Smooth muscle cell (in vitro differentiated cells): ENCODE results near the gene PPFIBP1. TPM values are rescaled to one million over a fixed set of nuclear protein-coding genes. Genes with fewer than 3 reads are reported as not detected.

Experiments
- DNase-seq: peaks from one replicate; lab custom pipeline; 2025; ENCODE audit not compliant: unreplicated experiment; lab: John Stamatoyannopoulos, UW
- H2AFZ ChIP-seq: fragments of 200-600 bp; sonication (generic); 2 replicates; pipeline ENCODE4 v1.6.0; 2016; ENCODE audit warnings: antibody characterized with exemption, low read depth, mild to moderate bottlenecking
- H3F3A ChIP-seq: fragments of 200-600 bp; sonication (generic); 2 replicates; pipeline ENCODE4 v1.6.0; 2017; ENCODE audit warnings: antibody characterized with exemption, low read depth
- H3K27ac ChIP-seq: fragments of 200-600 bp; sonication (generic); 2 replicates; pipeline ENCODE4 v1.5.1; 2016; ENCODE audit warnings: low read depth, mild to moderate bottlenecking
- H3K27me3 ChIP-seq: fragments of 200-600 bp; sonication (generic); 2 replicates; pipeline ENCODE4 v1.6.1; 2016; ENCODE audit warnings: low read depth, mild to moderate bottlenecking
- H3K36me3 ChIP-seq: fragments of 200-600 bp; sonication (generic); 2 replicates; pipeline ENCODE4 v1.5.1; 2016; ENCODE audit warnings: low read depth
- H3K4me1 ChIP-seq: fragments of 200-600 bp; sonication (generic); 2 replicates; pipeline ENCODE4 v1.5.1; 2016; ENCODE audit warnings: low read depth
- H3K4me2 ChIP-seq: fragments of 200-600 bp; sonication (generic); 2 replicates; pipeline ENCODE4 v1.6.0; 2016; ENCODE audit warnings: mild to moderate bottlenecking
- H3K4me3 ChIP-seq: fragments of 200-600 bp; sonication (generic); 2 replicates; pipeline ENCODE4 v1.5.1; 2016; ENCODE audit warnings: mild to moderate bottlenecking
- H3K79me2 ChIP-seq: fragments of 200-600 bp; sonication (generic); 2 replicates; pipeline ENCODE4 v1.6.0; 2016; ENCODE audit warnings: low read depth, mild to moderate bottlenecking
- H3K9ac ChIP-seq: fragments of 200-600 bp; sonication (generic); 2 replicates; pipeline ENCODE4 v1.6.0; 2016; ENCODE audit warnings: low read depth
- H3K9me3 ChIP-seq: fragments of 200-600 bp; sonication (generic); replicated peaks from 2 replicates; pipeline ENCODE4 v1.5.1; 2016; ENCODE audit warnings: low read depth
- H4K20me1 ChIP-seq: fragments of 200-600 bp; sonication (generic); 2 replicates; pipeline ENCODE4 v1.6.0; 2016; ENCODE audit warnings: low read depth
- CTCF ChIP-seq: fragments of 200-600 bp; sonication (generic); IDR thresholded peaks from 2 replicates; pipeline ENCODE4 v1.5.1; 2017; ENCODE audit warnings: borderline replicate concordance, mild to moderate bottlenecking, antibody characterized with exemption; ENCODE audit not compliant: insufficient read depth, poor library complexity, severe bottlenecking
- WGBS: methylation state at CpG from one replicate; pipeline ENCODE4 v1.1.7; 2016; ENCODE audit warnings: low lambda C conversion rate; 5-methylcytosine and 5-hydroxymethylcytosine counted together
- polyA plus RNA-seq: library from polyadenylated mRNA; unstranded; fragments of >200 nt; fragmentation: Nextera tagmentation; extraction: Ambion mirVana; gene quantifications from 2 replicates; pipeline ENCODE4 v1.2.1, GENCODE V29; 2016
- total RNA-seq: library from RNA; depleted of rRNA; stranded (reverse); fragments of >200 nt; gene quantifications from 2 replicates; pipeline ENCODE4 v1.2.3, GENCODE V29; 2014

PPFIBP1 gene
- total and polyA plus RNA-seq, 2 experiments from 2014 or later, result 45.7 to 150 TPM

GRCh38 chr12:27528788-27529187 lies 4.8 kb downstream of the PPFIBP1 start:
- no peak for DNase-seq
- no peak for TF ChIP-seq CTCF
- Histone ChIP-seq H3K27me3 (no peaks in the 10 kb centered on the region), H3K4me1 (peaks cover 18% of the 10 kb centered on the region), H3K4me2 (no peak overlapping the region), H3K9ac (no peak overlapping the region), H3F3A (no peaks in the 10 kb centered on the region), H3K4me3 (no peak overlapping the region), H2AFZ (no peak overlapping the region), H3K36me3 (no peaks in the 10 kb centered on the region), H3K27ac (no peak overlapping the region), H3K79me2 (peaks cover 97% of the 10 kb centered on the region), H4K20me1 (peaks cover 90% of the 10 kb centered on the region), H3K9me3 (no peaks in the 10 kb centered on the region)
- WGBS, result 93% methylated on average over 3 of the region's 3 CpGs

GRCh38 chr12:27530157-27530922 lies 6.3 kb downstream of the PPFIBP1 start:
- H3K79me2 ChIP-seq, result peaks cover 100% of the 10 kb centered on the region
- peaks cover 100% of the 10 kb centered on the region for H4K20me1 ChIP-seq
- H3K4me3 ChIP-seq, result no peak overlapping the region
- no peak for DNase-seq
- no peaks in the 10 kb centered on the region for H3K9me3 ChIP-seq
- peak overlapping the region; percentile 46 for H3K4me2 ChIP-seq
- H3K27me3 ChIP-seq, result no peaks in the 10 kb centered on the region
- no peak overlapping the region for H2AFZ ChIP-seq
- H3K36me3 ChIP-seq, result no peaks in the 10 kb centered on the region
- peaks cover 25% of the 10 kb centered on the region for H3K4me1 ChIP-seq
- TF ChIP-seq CTCF, result no peak
- no peaks in the 10 kb centered on the region for H3F3A ChIP-seq
- no peak overlapping the region for H3K9ac ChIP-seq
- peak overlapping the region; percentile 21 for H3K27ac ChIP-seq
- 68% methylated on average over 7 of the region's 7 CpGs for WGBS

- H3K4me1 ChIP-seq, result peaks cover 15% of the 10 kb centered on the region
- H3K4me3 ChIP-seq, result no peak overlapping the region
- H4K20me1 ChIP-seq, result peaks cover 100% of the 10 kb centered on the region
- no peaks in the 10 kb centered on the region for H3K27me3 ChIP-seq
- H3K4me2 ChIP-seq, result no peak overlapping the region
- no peaks in the 10 kb centered on the region for H3K36me3 ChIP-seq
- H3F3A ChIP-seq, result peaks cover 4% of the 10 kb centered on the region
- 86% methylated on average over 4 of the region's 4 CpGs for WGBS
- H3K27ac ChIP-seq, result no peak overlapping the region
- no peak for TF ChIP-seq CTCF
- no peak for DNase-seq
- no peak overlapping the region for H3K9ac ChIP-seq
- H3K9me3 ChIP-seq, result no peaks in the 10 kb centered on the region
- peaks cover 100% of the 10 kb centered on the region for H3K79me2 ChIP-seq
- no peak overlapping the region for H2AFZ ChIP-seq
Measured at GRCh38 chr12:27531896-27532295, 7.9 kb downstream of the PPFIBP1 start.
